Hematopoietic multipotent progenitor cell treated with erythropoietin and hydrocortisone succinate and interleukin-3 and kit ligand, for 4 days (in vitro differentiated cells): ENCODE data around the gene ACOT13.
"Not testable (repeated sequence)": the region's sequence is repeated elsewhere in the genome, so short reads cannot be mapped to it uniquely, and the experiment has no call there.

Source experiments
- DNase-seq: peaks from one replicate; pipeline ENCODE4 v3.0.0-alpha.2; 2015

Gene ACOT13

DNA sequence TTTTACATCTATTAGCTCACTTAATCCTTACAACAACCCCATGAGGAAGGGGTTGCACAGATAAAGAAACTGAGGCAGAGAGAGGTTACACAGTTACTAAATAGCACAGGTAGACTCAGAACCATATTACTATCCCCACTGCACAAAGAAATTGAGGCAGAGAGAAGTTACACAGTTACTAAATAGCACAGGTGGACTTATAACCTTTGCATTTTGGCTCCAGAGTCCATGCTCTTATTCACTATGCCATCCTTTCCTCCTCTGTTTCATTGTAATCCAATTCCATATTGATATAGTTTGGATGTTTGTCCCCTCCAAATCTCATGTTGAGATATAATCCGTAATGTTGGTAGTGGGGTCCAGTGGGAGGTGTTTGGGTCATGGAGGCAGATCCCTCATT is 3.7 kb upstream of the ACOT13 start:
- no peak for DNase-seq

DNA sequence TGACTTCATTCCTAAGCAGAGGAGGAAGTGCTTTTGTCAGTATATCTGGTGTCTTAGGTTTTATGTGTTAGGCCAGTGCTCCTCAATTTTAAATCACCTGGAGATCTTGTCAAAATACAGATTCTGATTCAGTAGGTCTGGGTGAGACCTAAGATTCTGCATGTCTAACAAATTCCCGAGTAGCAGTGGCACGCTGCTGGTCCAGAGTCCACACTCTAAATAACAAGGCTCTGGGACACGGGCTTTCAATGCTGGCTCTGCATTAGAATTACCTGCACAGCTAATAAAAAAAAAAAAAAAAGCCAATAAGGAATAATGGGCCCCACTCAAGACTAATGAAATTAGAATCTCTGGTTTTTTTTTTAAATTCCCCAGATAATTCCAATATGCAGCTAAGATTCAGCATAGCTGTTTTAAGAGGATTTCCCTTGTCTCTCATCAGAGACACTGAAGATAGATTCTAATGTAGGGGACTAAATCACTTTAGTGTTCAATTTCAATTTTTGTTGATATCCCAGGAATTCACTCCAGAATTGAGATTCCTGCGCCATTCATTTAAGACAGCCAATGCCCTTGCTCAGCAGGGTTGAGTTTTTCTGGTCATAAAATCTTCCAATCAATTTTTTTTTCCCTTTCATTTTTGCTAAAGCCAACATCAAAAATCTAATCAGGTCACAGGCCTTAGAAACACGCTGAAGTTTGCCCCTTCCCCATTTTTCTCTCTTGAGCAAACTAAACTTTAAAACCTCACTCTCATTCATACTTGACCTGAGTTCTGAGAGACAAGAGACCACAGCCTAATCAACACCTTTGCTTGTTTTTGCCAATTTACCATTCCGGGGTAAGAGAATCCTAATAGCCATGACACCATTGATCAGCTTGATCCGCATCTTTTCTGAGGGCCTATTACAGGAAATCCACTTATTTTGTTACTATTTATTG is 2.6 kb upstream of the ACOT13 start:
- no peak for DNase-seq

DNA sequence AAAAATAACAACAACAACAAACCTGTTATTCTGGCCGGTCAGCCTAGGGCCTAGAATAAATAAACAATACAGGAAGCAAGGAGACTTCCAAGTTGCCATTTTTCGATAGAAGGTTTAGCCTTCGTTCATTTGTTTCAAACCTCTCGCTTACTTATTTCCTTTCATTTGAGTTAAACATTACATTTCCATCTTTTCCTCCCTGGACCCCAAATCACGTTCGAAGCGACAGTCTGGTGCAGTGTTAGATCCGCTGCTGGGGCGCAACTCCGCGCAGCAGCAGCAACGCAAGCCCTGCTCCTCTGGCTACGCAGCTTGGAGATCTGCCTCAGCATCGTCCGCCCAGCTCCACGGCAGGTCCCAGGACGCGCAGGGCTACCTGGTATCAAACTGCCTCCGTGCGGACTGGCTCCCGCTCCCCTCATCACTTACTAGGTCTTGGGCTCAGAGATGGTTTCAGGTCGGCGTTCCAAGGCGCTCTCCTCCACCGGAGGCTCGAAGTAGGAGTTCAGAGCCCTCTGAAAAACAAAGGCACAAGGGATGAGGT is 708 bp upstream of the ACOT13 start:
- DNase-seq, result peak; percentile 53

DNA sequence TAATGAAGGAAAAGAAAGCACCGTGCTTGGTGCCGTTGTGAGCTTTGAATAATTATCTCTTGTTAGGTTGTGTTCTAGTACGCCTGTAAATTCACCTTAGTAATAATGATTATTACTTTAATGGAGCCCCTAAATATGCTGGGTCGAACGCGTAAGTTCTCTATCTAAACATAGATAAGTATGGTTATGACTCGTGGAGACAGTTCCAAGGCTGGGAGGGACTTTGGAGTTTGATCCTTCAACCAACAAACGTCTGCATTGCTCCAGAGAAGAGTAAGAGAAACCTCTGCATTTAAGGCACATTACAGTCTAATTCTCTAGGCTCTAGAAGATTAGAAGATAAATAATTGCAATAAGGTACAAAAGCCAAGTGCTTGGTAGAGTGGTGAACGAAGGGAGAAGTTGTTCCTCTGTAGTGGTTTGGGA is 514 bp downstream of the ACOT13 start:
- peak; percentile 60 for DNase-seq

DNA sequence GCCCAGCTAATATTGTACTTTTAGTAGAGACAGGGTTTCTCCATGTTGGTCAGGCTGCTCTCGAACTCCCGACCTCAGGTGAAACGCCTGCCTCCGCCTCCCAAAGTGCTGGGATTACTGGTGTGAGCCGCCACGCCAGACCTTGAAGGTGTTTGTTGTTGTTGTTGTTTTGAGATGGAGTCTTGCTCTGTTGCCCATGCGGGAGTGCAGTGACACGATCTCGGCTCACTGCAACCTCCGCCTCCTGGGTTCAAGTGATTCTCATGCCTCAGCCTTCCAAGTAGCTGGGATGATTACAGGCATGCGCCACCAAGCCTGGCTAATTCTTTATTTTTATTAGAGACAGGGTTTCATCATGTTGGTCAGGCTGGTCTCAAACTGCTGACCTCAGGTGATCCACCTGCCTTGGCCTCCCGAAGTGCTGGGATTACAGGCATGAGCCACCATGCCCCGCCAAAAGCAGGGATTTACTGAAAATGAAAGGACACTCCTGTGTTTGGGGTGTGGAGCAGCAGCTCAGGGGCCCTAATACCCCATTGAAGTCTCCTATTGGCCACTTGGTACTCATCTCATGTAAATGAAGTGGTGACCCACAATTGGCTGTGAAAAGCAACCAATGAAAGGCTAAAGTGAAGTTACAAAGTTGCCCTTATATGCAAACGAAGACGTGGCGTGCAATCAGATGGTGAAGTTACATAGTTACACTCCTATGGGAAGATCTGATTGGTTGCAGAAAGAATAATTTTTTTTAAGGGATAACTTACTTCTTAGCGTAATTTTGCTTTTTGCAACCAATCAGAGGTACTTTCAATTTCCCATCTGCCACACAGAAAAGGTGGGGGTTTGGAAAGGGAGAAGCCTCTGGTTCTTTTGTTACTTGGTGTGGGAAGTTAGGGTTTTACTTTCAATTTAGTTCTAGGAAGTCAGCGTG is 1.5 kb downstream of the ACOT13 start:
- DNase-seq, result not testable (repeated sequence)

DNA sequence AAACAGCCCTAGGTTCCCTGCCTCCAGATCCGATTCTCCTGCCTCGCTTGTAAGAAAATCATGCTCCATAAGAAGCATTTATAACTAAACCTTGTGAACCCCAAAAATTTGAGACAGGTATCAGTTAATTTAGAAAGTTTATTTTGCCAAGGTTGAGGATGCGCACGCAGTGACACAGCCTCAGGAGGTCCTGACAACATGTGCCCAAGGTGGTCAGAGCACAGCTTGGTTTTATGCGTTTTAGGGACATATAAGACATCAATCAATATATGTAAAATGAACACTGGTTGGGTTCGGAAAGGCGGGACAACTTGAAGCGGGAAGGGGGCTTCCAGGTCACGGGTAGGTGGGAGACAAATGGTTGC is 2.1 kb downstream of the ACOT13 start:
- no peak for DNase-seq

GRCh38 chr6:24670492-24670891 is 3.6 kb downstream of the ACOT13 start:
- not testable (repeated sequence) for DNase-seq

GRCh38 chr6:24671077-24671476 is 4.2 kb downstream of the ACOT13 start:
- not testable (repeated sequence) for DNase-seq

GRCh38 chr6:24672620-24673182 is 5.8 kb downstream of the ACOT13 start:
- no peak for DNase-seq

DNA sequence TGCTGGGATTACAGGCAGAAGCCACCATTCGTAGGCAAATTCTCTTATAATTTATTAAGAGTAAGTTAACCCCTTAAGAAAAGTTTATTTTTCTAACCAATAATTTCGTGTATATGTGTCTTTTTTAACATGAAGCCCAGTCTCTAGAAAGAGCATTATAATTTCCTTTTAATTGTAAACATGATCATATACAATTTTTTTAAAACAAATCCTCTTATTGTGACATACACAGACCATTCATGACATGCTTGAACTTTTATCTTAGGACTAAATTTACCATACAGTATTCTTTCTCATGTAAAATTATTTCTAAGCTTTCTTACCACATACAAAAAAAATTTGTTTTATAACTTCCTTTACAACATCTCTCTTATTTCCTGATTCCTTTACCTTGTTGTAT is 6.7 kb downstream of the ACOT13 start:
- peak; percentile 37 for DNase-seq

GRCh38 chr6:24678792-24679352 is 12.0 kb downstream of the ACOT13 start:
- not testable (repeated sequence) for DNase-seq

DNA sequence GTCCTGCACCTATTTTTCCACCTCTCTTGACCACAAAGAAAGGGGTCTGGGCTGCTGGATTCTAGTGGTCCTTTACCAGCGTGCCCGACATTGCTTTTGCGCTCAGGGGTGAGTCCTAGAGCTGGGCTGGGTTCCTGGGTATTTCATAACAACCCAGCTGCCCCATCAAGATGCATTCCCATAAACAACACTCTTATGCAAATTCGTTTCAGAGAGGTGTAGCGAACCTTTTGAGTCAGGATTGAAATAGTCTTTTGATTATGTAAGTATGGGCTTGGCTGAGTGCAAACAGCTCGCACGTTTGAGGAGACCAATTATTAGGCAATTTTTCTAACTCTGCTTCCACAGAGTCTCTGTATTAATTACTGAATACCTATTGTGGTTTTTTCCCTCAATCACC is 13.7 kb downstream of the ACOT13 start:
- DNase-seq, result no peak

- DNase-seq, result no peak
These were observed 16.7 kb downstream of the ACOT13 start for GRCh38 chr6:24683297-24684296.

DNA sequence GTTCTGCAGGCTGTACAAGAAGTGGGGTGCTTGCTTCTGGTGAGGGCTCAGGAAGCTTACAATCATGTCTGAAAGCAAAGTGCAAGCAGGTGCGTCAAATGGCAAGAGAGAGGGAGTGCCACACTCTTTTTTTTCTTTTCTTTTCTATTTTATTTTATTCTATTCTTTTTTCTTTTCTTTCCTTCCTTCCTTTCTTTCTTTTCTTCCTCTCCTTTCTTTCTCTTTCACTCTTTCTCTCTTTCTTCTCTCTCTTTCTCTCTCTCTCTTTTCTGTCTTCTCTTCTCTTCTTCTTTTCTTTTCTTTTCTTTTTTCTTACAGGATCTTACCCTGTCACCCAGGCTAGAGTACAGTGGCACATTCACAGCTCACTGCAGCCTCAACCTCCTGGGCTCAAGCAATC is 19.5 kb downstream of the ACOT13 start:
- no peak for DNase-seq

GRCh38 chr6:24686946-24687345 is 20.1 kb downstream of the ACOT13 start:
- no peak for DNase-seq

GRCh38 chr6:24689964-24690363 is 23.1 kb downstream of the ACOT13 start:
- no peak for DNase-seq

DNA sequence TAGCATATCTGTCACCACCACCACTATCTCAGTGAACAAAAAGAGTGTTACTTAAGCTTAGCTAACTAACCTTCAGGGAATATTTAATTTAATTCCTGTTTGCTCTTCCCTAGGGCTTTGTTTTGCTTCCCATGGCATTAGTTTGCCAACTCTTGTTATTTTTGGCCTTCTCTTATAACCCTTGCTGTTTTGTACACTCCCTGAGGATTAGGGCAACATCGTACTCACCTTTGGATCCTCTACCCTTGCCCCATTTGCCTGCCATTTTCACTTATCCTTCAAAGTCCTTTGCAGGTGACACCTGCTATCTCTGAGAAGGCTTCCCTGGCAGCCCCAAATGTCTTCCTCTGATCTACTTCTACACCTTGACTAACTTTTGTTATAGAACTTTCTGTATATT is 23.7 kb downstream of the ACOT13 start:
- DNase-seq, result no peak

- DNase-seq, result no peak
These were observed 24.7 kb downstream of the ACOT13 start for GRCh38 chr6:24691550-24691949.

- DNase-seq, result no peak
These were observed 25.1 kb downstream of the ACOT13 start for GRCh38 chr6:24692003-24692402.

GRCh38 chr6:24692415-24692814 is 25.5 kb downstream of the ACOT13 start:
- DNase-seq, result no peak

- DNase-seq, result no peak
These were observed 26.1 kb downstream of the ACOT13 start for GRCh38 chr6:24692848-24693592.
